Measurements from ENCODE around the gene KDM2B. TPM values are rescaled to one million over a fixed set of nuclear protein-coding genes. Genes with fewer than 3 reads are reported as not detected.

The KDM2B gene
- polyA plus RNA-seq, 1 of the 3 experiments (the other 2 are of a cell fraction): 11.5 TPM

DNA sequence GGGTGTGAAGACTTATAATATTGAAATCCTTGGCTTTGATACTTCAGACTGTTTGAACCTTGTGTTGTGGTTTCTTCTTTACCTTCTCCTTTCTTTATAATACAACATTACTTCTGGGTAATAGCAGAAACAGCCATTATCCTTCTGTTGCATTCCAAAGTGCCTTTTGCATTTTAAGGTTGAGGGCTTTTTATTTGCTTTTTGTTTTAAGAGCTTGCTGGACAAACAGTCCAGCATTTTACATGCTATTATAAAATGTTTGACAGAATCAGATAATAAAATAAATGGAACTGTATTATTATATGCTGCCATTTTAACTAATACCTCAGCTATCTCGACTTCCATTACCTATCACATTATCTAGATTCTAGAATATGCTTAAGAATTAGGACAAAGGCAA, 166.9 kb downstream of the KDM2B start:
- peaks cover 64% of the 10 kb centered on the region for H3K79me2 ChIP-seq (ENCODE audit: insufficient read depth)

DNA sequence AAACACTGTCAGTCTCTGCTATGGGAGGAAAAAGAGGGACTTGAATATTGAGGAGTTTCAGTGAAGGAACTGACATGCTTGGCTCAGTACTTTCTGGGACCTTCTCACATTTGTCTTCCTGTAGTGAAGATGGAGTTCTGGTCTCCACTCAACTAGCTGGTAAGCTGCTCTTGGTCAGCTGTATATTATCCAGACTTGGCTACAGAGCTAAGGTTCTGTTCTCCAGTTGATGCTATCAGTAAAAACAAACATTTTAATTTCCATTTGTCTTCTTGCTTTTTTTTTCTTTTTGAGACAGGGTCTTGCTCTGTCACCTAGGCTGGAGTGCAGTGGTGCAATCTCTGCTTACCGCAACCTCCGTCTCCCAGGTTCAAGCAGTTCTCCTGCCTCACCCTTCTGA, 175.6 kb downstream of the KDM2B start:
- H3K79me2 ChIP-seq (ENCODE audit: insufficient read depth): peaks cover 97% of the 10 kb centered on the region

More for the DNA sequence above, 166.9 kb downstream of the KDM2B start:
- H3K4me2 ChIP-seq: no peak overlapping the region
- no peaks in the 10 kb centered on the region for H3K27me3 ChIP-seq (ENCODE audit: insufficient read depth)
- H2AFZ ChIP-seq (ENCODE audit: low read depth): no peak overlapping the region
- no peak for TF ChIP-seq MXI1 (IDR thresholded peaks at IDR 0.05; ENCODE audit: low read depth, low read length)
- TF ChIP-seq JUND (IDR thresholded peaks at IDR 0.05): no peak
- TF ChIP-seq TAF1 (IDR thresholded peaks at IDR 0.05; ENCODE audit: borderline replicate concordance, low read depth, low read length): no peak
- TF ChIP-seq MEF2A (IDR thresholded peaks at IDR 0.05; ENCODE audit: borderline replicate concordance, low read depth): no peak
- no peak for TF ChIP-seq FOSL2 (IDR thresholded peaks at IDR 0.05; ENCODE audit: borderline replicate concordance, low read depth)
- TF ChIP-seq CHD2 (IDR thresholded peaks at IDR 0.05; ENCODE audit: low read length, partially characterized antibody): no peak
- TF ChIP-seq ELF1 (IDR thresholded peaks at IDR 0.05): no peak
- no peak for TF ChIP-seq POLR2AphosphoS5 (IDR thresholded peaks at IDR 0.05; ENCODE audit: low read depth, low read length)
- TF ChIP-seq, protein P1, sequence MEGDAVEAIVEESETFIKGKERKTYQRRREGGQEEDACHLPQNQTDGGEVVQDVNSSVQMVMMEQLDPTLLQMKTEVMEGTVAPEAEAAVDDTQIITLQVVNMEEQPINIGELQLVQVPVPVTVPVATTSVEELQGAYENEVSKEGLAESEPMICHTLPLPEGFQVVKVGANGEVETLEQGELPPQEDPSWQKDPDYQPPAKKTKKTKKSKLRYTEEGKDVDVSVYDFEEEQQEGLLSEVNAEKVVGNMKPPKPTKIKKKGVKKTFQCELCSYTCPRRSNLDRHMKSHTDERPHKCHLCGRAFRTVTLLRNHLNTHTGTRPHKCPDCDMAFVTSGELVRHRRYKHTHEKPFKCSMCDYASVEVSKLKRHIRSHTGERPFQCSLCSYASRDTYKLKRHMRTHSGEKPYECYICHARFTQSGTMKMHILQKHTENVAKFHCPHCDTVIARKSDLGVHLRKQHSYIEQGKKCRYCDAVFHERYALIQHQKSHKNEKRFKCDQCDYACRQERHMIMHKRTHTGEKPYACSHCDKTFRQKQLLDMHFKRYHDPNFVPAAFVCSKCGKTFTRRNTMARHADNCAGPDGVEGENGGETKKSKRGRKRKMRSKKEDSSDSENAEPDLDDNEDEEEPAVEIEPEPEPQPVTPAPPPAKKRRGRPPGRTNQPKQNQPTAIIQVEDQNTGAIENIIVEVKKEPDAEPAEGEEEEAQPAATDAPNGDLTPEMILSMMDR (IDR thresholded peaks at IDR 0.05): no peak
- no peak for TF ChIP-seq EZH2phosphoT487 (IDR thresholded peaks at IDR 0.05; ENCODE audit: borderline replicate concordance, low read depth)
- TF ChIP-seq SMC3 (IDR thresholded peaks at IDR 0.05; ENCODE audit: low read depth, low read length): no peak
- no peak for TF ChIP-seq TEAD4 (IDR thresholded peaks at IDR 0.05; ENCODE audit: borderline replicate concordance, insufficient read depth)
- TF ChIP-seq SIN3A (IDR thresholded peaks at IDR 0.05; ENCODE audit: borderline replicate concordance, low read depth, low read length): no peak
- CTCF ChIA-PET: no interaction called here
- H3F3A ChIP-seq (replicated peaks; ENCODE audit: insufficient read depth): peaks cover 3% of the 10 kb centered on the region
- H3K36me3 ChIP-seq (replicated peaks in 1 of 2; ENCODE audit: control insufficient read depth in 1 of 2, insufficient read depth in 2 of 2, low read length in 1 of 2): peaks cover 24 to 31% of the 10 kb centered on the region in 2 experiments
- no peak overlapping the region for H3K4me3 ChIP-seq (ENCODE audit: low read depth in 2 of 2, low read length in 1 of 2)
- H3K9me2 ChIP-seq: no peaks in the 10 kb centered on the region
- no peaks in the 10 kb centered on the region for H3K4me1 ChIP-seq (ENCODE audit: control insufficient read depth in 1 of 2, insufficient read depth in 2 of 2, low read depth in 1 of 2, low read length in 1 of 2)
- no peaks in the 10 kb centered on the region for H3K9me3 ChIP-seq
- POLR2A ChIA-PET: no interaction called here
- WGBS (ENCODE audit: low lambda C conversion rate): 82% methylated on average over 1 of the region's 1 CpG
- H4K20me1 ChIP-seq (ENCODE audit: insufficient read depth): no peaks in the 10 kb centered on the region
- H3K9ac ChIP-seq: no peak overlapping the region
- DNase-seq: no peak
- no peak overlapping the region for H3K27ac ChIP-seq (ENCODE audit: low read depth in 2 of 2, low read length in 1 of 2)

More for the DNA sequence above, 175.6 kb downstream of the KDM2B start:
- H2AFZ ChIP-seq (ENCODE audit: low read depth): no peak overlapping the region
- H3K9me2 ChIP-seq: no peaks in the 10 kb centered on the region
- no peak overlapping the region for H3K4me3 ChIP-seq (ENCODE audit: low read depth in 2 of 2, low read length in 1 of 2)
- H3K27me3 ChIP-seq (ENCODE audit: insufficient read depth): no peaks in the 10 kb centered on the region
- H3F3A ChIP-seq (replicated peaks; ENCODE audit: insufficient read depth): no peaks in the 10 kb centered on the region
- H3K9me3 ChIP-seq: no peaks in the 10 kb centered on the region
- no peak for DNase-seq
- peak overlapping the region in 1 of 2 experiments; percentile 80; a peak in 2 of 4 replicates for H3K27ac ChIP-seq (ENCODE audit: low read depth in 2 of 2, low read length in 1 of 2)
- no peak overlapping the region for H3K9ac ChIP-seq
- H3K36me3 ChIP-seq (replicated peaks in 1 of 2; ENCODE audit: control insufficient read depth in 1 of 2, insufficient read depth in 2 of 2, low read length in 1 of 2): peaks cover 9 to 36% of the 10 kb centered on the region in 2 experiments
- WGBS (ENCODE audit: low lambda C conversion rate): 98% methylated on average over 2 of the region's 2 CpGs
- H3K4me1 ChIP-seq (ENCODE audit: control insufficient read depth in 1 of 2, insufficient read depth in 2 of 2, low read depth in 1 of 2, low read length in 1 of 2): peaks cover 6 to 8% of the 10 kb centered on the region in 2 experiments; a peak in 3 of 4 replicates
- POLR2A ChIA-PET: no interaction called here
- peak; percentile 64 for TF ChIP-seq GATA2 (CRISPR knock-in tag; IDR thresholded peaks at IDR 0.05)
- no peak for TF ChIP-seq CHD2 (IDR thresholded peaks at IDR 0.05; ENCODE audit: low read length, partially characterized antibody)
- H3K4me2 ChIP-seq: no peak overlapping the region
- CTCF ChIA-PET: interaction anchor here (0.9 to 2.6 kb wide), 5 partner anchors 11 to 71 kb away, joined by 3 to 15 read pairs (median 4); no protein-coding TSS in a partner anchor
- H4K20me1 ChIP-seq (ENCODE audit: insufficient read depth): peaks cover 14% of the 10 kb centered on the region; the same call in 1 of the 2 replicates

All from SK-N-SH (cell line).